GM21390 (cell line): ENCODE measurements around the gene EDAR.

Source experiments
- ATAC-seq: cut with Tn5 transposase; IDR thresholded peaks from one replicate; pipeline ENCODE4 v1.9.1; 2021; ENCODE audit not compliant: unreplicated experiment

The EDAR gene

DNA sequence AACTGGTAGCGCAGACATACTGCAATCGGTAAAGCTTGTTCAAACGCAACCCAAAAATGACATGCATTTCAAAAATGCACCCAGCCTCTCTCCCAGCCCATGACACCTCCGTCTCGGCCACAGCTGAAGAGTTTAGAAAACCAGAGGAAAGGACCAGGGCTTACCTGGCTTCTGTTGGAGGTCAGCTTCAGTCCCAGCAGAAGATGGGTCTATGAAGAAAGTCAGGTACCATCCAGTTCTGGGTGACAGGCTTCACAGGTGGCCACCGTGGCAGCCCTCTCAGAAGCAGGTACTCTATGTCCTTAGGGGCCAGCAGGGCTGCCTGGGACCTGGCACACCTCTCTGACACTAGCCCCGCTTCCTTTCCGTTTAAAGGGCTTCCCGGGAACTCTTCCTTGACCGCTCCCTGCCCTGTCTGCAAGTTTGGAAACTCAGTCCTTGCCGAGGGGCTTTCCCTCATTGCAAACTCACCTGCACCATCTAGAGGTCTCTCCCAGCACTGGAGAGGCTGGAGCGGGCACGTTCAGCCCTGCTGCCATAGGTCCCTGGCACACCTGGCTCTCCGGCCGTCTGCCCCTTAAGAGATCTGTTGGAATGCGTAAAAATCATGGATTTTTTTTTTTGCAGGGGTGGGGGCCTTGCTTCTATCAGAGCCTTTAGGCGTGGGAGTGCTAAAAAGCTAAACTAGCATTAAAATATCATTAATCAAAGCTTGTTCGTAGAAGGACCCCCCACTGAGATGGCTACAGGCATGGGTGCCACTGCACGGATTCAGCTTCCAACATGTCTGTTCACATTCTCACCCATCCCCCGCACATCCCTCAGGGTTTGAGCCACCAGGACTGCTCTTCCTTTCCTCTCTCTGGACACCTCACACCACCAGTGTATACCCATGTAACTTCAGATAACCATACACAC is at the start of gene EDAR:
Gene EDAR (minus strand): TSS at position 425 of the 918 bp plus-strand sequence. CDS start 58,206 bp downstream, outside the sequence.
- no peak for ATAC-seq

DNA sequence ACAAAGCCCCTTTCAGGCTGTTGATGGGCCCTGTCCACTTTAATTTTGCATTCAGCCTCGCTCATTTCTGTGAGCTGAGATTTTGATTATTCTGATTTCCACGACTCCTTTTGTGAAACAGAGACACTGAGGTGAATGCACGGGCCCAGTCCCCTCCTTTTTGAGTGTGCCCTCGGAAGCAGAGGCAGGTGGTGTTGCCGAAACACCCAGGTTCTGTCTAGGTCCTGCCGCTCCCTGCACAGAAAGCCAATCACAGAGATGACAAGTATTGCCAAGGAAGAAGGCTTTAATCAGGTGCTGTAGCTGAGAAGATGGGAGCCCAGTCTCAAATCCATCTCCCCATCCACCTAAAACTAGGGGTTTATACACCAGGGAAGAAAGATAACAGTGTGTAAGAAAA is 44.2 kb upstream of the EDAR start:
- no peak for ATAC-seq

DNA sequence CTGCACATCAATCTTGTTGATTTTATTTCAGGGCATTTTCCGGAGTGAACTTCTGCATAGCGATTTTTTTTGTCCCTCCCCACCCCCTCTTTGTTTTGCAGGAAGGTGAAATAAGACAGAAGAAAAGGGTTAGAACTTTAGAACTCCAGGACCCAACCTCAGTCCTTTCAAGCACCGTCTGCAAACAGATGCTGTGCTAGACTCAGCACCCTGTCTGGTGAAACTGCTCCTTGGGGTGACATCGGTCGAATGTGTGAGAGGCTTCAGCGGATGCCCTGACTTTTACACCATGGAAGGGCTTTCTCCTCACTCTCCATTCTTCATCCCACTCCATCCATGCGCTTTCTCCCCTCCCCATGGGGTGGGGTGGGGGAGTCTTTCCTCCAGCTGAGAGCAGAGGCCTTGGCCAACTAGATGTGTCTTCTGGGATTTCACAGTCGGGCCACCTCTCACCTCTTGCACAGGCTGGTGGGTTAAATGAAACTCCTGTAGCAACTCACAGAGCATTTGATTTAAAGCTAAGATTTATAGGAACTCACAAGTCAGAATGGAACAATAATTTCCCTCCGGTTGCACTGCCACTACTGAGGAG is 43.3 kb upstream of the EDAR start:
- no peak for ATAC-seq

DNA sequence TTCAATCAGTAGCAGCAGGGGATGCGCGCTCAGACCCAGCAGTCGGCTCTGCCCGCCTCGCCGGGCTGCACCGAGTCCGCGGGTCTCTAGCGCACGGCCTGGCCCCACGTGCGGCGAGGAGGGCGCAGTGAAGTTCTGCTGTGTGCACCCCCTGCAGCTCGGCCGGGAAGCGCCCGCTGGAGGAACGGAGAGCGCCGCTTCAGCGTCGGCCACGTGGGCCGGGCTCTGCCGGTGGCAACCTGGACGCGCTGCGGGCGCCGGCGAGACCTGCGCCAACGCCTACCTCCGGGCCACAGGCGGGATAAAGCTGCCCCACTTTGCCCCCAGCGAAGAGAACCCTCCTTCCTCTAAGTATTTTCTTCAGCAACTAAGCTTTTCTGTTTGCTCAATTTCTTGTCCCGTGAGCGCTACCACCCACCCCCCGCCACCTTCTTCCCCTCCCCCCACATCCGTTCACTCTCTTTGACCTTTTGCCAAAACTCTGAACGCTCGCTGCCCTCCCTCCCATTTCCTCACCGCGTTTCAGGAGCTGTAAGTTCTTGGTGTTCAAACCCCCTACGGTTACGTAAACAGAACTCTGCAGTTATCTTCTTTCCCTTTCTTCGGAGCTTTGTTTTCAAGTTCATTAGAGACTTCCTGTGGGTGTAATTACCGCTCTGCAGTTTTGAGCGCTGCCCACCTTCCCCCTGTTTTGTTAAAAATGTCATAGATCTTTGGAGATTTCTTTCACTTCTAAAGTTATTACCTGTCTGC is 42.6 kb upstream of the EDAR start:
- peak; percentile 65 for ATAC-seq

DNA sequence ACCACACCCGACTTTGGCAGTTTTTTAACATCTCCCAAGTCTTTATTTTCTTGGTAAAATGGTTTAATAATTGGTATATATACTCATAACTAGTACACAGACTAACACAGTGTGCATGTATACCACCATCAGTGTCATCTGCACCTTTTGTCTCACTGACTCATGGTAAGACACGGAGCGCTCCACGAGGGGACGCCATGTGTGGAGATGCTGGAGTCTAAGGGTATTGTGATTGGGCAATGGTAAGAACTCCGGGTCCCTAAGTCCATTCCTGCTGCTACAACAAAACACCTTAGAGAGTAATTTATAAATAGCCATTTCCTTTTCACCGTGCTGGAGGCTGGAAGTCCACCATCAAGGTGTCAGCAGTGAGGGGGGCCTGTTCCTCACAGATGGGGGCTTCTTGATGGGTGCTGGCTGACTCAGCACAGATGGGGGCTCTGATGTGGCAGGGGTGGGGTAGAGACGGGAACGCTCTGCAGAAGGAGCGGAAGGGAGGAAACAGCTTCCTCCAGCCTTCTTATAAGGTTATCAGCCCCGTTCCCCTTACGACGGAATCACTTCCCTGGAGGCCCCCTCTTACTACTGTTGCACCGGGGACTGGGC is 42.0 kb upstream of the EDAR start:
- no peak for ATAC-seq

DNA sequence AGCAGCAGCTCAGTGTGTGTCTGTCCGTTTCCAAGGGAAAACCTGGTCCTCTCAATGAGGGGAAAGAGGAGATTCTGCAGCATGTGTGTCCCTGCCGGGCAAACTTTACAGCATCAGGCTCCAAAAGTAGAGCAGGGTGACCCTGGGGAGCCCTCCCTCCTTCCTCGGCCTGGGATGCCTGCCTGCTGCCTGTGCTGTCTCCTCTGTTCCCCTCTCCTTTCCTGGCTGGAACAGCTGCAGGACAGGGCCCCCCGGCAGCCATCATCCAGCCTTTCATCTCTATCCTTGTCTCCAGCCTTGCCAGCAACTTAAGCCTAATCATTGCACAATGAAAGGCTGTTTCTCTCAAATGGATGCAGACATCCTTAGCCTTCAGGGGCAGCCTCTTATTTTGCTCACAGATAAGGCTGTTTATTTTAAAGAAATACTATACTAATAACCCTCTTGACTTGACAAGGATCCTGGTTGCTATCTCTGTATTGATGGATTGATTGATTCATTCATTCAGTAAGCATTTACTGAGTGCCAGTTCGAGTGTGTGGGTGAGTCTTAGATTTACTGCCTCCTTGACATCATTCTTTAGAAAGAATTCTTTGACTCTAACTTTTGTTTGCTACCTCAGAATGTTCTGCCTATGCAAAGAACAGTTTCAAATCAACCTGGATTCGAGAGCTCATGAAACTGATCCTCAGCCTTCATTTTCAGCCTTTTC is 40.6 kb upstream of the EDAR start:
- no peak for ATAC-seq

DNA sequence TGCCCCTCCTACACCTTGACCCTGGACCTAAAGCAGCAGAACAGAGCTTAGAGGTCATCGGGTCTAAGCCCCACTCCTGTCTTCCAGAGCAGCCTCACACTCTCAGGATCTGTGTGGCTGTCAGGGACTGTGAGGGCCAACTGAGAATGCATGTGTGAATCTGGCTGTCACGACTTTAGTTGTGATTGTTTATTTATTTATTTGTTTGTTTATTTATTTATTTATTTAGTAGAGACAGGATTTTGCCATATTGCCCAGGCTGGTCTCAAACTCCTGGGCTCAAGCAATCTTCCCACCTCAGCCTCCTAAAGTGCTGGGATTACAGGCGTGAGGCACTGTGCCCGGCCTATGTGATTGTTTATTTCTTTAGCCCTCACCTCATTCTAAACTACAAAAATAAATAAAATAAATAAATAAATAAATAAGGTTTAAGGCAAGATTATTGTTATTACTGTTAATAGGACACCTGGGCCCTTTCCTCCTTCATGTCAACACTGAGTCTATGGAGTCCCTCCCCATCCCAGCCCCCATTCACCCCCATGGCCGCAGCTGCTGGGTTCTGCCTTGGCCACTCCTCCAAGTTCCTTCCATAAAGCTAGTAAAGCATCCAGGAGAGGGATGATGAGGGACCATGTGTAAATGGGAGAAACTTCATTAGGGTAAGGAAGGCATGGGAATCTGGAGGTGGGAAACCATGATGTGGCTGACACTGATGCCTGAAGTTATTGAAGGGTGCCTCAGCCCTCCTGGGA is 39.9 kb upstream of the EDAR start:
- no peak for ATAC-seq

DNA sequence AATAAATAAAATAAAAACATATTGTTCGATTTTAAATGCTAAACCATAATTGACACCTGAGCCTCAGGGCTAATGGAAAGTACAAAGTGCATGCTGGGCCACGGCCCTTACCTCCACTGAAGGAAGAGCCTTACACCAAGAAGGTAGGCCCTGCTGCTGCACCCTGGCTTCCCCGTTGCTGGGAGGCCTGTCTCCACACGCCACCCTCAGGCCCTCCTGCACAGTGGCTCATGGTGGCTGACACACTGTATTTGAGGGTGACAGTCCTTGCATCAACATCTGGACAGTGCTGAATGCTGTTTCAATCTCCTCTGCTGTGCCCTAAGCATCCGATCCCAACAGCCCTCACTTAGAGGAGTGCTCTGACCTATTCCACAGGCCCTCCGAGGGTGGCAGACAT is 39.3 kb upstream of the EDAR start:
- no peak for ATAC-seq

DNA sequence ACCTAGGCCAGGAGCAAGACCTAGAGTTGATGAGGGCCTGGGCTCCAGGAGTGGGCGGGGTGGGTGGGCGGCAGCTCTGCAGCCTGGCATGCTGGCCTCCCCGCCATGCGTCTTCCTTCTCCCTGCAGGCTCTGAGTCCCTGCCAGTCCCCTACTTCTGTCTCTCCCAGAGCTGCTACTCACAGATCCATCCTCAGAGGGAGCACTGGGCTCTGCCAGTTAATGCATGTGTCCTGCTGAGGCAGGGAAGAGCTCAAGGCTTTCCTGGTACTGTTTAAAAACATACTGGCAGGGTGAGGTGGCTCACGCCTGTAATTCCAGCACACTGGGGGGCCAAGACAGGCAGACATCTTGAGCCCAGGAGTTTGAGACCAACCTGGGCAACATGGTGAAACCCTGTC is 38.7 kb upstream of the EDAR start:
- no peak for ATAC-seq

DNA sequence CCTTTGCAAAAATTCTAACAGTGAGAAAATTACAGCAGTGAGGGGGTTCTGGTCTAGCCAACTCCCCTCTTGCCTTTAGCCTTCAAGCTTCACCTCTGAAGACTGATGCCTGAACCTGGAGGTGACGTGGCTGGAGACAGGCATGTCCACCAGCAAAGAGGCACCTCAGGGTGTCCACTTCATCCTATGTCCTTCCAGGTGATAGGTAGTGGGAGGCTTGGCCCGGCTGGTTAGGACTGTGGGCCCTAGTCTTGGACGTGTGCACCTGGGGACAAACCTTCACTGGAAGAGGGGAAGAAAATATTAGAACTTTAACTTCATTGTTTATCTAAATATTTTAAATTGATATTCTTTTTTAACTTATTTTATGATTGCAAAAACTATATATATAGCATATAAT is 35.5 kb upstream of the EDAR start:
- ATAC-seq = no peak

DNA sequence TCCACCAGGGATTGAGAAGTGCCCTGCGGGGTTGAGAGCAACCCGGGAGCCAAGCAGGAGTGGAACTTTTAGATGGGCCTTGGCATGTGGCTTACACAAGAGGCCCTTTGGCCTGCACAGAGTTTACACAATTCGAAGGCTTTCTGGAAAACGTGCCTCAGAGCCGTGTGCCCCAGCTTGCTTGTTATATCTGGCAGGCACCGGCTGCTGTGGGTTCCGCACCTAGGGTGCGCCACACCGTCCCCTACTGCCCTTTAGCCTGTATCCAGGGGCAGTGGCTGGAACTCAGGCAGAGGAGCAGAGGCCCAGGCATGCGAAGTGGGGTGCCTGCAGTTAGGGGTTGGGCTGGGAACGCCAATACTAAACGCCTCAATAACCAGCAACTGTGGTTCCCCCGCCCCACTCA is 32.9 kb upstream of the EDAR start:
- no peak for ATAC-seq

DNA sequence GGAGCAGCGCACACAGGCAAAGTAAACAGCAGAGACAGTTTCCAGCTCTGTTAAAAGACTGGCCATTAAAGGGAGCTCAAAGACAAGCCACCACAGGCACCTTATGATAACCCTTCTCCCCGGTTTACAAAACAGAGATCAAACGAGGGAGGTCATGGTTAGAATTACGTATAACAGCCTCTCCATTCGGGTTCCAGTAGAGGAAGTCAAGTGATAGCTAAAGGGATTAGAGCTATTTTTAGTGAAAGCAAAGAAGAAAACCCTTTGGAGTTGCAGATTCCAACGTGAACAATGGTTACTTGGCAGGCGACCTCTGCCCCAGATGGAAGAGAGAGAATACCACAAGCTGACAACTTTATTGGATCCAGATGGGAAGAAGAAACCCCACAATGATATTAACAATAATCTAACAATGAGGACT is 31.2 kb upstream of the EDAR start:
- no peak for ATAC-seq

DNA sequence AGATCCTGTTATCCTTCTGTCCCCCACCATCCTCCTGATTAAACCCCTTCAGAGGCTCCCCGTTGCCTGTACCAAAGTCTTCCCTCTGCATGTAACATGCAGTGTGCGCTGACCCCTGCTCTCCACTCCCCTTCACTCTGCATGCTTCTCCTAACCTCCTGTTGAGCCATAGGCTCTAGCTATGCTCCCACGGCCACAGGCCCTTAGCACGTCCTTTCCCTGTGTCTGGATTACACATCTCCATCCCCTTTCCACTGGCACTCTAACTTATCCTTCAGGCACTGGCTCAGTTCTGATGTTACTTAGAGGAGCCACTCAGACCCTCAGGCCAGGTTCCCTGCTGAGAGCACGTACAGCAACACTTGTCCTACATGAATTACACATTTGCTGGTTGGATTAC is 29.4 kb upstream of the EDAR start:
- no peak for ATAC-seq

DNA sequence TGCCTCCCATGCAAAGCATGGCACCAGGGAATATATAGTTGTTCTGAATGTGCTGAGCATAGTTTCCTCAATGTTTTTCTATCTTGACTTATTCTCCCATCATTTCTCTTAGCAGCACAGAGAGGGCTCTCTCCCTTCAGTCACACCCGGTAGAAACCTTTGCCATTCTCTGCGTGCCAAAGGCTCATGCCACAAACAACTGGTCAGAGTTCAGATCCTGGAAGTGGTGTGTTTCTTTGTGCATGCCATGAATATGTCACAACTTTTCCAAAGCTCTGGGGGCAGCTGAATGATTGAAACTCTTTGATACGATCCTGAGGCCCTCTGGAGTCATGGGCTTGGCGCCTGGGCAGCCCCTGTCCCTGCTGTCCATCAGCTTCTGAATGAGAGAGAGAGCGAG is 28.0 kb upstream of the EDAR start:
- ATAC-seq = no peak

DNA sequence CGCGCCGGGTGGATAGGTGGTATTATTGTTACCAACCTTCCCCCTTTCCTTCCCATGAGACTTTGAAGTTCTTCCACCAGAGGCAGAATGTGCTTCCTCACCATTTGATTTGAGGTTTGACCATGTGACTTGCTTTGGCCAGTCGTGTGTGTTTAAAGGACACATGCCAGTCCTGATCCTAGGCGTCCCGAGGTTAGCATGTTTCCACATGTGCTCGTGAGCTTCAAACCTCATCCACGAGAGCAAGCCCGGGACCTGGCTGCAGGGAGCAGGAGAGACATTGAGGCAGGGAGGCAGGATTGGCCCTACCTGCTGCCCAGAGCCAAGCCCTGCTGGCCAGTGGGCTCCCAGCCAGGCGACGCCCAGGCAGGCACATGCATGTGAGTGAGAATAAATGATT is 27.4 kb upstream of the EDAR start:
- no peak for ATAC-seq

DNA sequence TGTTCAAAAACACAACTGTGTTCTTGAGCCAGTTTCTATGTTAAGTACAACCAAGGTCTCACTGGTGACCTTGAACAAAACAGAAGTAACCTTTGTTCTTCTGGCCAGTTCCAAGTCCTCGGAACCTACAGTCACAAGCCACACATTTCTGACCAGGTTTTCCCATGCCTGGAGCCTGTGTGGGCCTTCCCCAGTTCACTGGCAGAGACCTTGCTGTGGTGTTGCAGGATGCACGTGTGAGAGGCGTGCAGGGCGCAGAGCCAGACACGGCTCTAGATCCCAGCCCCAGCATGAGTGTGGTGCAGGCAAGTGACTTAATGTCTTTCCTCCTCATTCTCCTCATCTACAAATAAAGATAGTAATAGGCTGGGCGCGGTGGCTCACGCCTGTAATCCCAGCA is 25.5 kb upstream of the EDAR start:
- ATAC-seq = no peak

DNA sequence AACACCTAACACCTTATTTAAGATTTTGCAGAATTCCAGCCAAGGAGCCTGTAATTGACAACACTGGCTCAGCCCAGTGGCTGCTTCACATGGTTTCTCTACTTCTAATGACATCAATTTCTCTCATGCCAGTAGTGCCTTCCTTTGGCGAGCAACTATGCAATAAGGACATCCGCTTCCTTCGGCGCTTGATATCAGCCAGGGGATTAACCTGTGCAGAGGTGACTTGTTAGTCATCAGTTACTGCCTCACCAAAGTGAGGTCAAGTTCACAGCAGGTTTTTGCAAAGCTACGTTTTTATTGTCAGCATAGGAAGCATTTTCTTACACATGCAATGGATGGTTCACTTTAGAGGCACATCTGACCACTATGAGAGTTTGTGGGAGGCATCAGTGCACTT is 24.0 kb upstream of the EDAR start:
- no peak for ATAC-seq

DNA sequence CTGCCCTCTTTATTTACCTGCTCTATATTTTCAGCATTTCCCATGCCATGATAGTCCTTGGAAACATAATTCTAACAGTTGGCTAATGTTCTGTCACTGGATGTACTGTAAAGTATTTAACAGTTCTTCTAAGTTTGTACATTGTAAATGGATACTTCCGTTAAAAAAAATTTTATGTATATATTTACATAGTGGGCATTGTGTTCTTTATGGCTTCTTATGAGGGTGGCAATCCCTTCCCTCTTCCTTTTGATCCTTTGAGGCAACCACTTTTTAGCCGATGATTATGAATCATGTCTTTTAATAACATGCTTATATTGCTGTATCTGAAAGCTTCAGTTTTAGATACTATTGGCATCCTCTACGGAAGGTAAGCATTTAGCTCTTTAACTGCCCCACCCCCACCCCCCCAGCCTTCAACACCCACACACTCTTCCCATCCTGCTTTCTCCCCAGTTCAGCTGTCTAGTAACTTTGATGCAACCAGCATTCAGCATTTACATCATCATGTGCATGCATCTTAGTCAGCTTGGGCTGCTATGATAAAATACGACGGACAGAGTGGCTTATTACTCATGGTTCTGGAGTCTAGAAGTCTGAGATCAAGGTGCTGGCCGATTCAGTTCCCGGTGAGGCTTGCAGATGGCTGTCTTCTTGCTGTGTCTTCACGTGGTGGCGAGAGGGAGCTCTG is 21.0 kb upstream of the EDAR start:
- ATAC-seq = no peak

DNA sequence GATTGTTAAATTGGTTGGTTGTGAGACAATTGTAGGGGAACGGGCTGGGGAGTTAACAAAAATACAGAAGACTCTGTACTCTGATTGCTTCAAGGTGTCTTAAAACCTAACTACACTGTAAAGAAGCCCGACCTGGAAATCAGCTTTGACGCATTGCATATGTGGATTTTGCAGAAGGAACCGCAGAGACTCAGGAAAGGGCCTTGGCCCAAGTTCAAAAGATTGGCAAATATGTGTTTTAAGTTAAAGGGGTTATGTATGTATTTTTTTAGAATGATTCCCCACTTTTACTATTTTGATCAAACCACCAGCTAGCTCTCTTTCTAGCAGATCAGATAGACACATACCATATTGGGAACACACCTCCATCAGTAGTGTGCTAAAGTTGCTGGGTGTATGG is 18.0 kb upstream of the EDAR start:
- no peak for ATAC-seq
